K562 (cell line): ENCODE measurements around the gene RAB13. TPM values are rescaled to one million over a fixed set of nuclear protein-coding genes. Genes with fewer than 3 reads are reported as not detected.

Experiments
- BCLAF1 ChIP-seq, 2 experiments: fragments of 450-650 bp in 1 of 2; IDR thresholded peaks; 2 replicates each; pipeline ENCODE4 v1.6.1; 2011 to 2017; ENCODE audit warnings: low read depth in 2 of 2, antibody characterized with exemption in 1 of 2, borderline replicate concordance in 1 of 2, low read length in 1 of 2, mild to moderate bottlenecking in 1 of 2, mixed read lengths in 1 of 2; ENCODE audit not compliant: control insufficient read depth in 1 of 2
- CBX1 ChIP-seq: sonication (generic); IDR thresholded peaks from 2 replicates; pipeline ENCODE4 v1.6.1; 2016; ENCODE audit warnings: antibody characterized with exemption, low read depth, mild to moderate bottlenecking
- CBX2 ChIP-seq: fragments of 200-600 bp; sonication (generic); IDR thresholded peaks from one replicate; pipeline ENCODE4 v1.6.1; 2012; ENCODE audit warnings: mild to moderate bottlenecking, low read length, inconsistent platforms; ENCODE audit not compliant: insufficient read depth, poor library complexity, severe bottlenecking
- CHD1 ChIP-seq: fragments of 200-600 bp; sonication (generic); IDR thresholded peaks from one replicate; pipeline ENCODE4 v1.6.1; 2012; ENCODE audit warnings: mild to moderate bottlenecking, moderate library complexity, low read length, inconsistent platforms
- ELF4 ChIP-seq: fragments of 450-650 bp; formaldehyde crosslinking; IDR thresholded peaks from 2 replicates; pipeline ENCODE4 v1.4.0; 2022; ENCODE audit warnings: missing genetic modification characterization
- ETS2 ChIP-seq: IDR thresholded peaks from 2 replicates; pipeline ENCODE4 v1.6.1; 2016; ENCODE audit warnings: borderline replicate concordance, missing genetic modification characterization, mild to moderate bottlenecking, moderate library complexity, missing compliant biosample characterization; ENCODE audit not compliant: poor library complexity, severe bottlenecking
- GATA2 ChIP-seq: sonication (generic); formaldehyde crosslinking; IDR thresholded peaks from 2 replicates; pipeline ENCODE4 v1.4.0; 2020; ENCODE audit warnings: mild to moderate bottlenecking, missing genetic modification reagents
- HMG20B ChIP-seq: fragments of 250-450 bp; sonication (Bioruptor Pico); IDR thresholded peaks from 2 replicates; pipeline ENCODE4 v1.5.0; 2021; ENCODE audit warnings: mild to moderate bottlenecking
- HSF4 ChIP-seq: fragments of 250-450 bp; sonication (Bioruptor Pico); IDR thresholded peaks from 2 replicates; pipeline ENCODE4 v2.1.2; 2022; ENCODE audit warnings: mild to moderate bottlenecking, moderate library complexity, borderline replicate concordance
- MAFF ChIP-seq: IDR thresholded peaks from 2 replicates; pipeline ENCODE4 v1.6.1; 2012; ENCODE audit warnings: low read length, improper control_type of control experiment
- MYC ChIP-seq, 2 experiments: fragments of 250-450 bp in 1 of 2; sonication (Bioruptor Pico) in 1 of 2; IDR thresholded peaks; 2 replicates each; pipeline versions ENCODE4 v1.5.1 to v1.6.1; 2012 to 2021; ENCODE audit warnings: low read depth in 2 of 2, borderline replicate concordance in 1 of 2, improper control_type of control experiment in 1 of 2, low read length in 1 of 2, mild to moderate bottlenecking in 1 of 2, moderate library complexity in 1 of 2
- NFE2L1 ChIP-seq: fragments of 450-650 bp; IDR thresholded peaks from 2 replicates; pipeline ENCODE4 v1.6.1; 2016; ENCODE audit warnings: missing genetic modification characterization, low read depth, mild to moderate bottlenecking, missing compliant biosample characterization, moderate library complexity, borderline replicate concordance
- POLR2AphosphoS5 ChIP-seq: IDR thresholded peaks from 2 replicates; pipeline ENCODE4 v1.6.1; 2011; ENCODE audit warnings: mild to moderate bottlenecking, low read depth, low read length, moderate library complexity; ENCODE audit not compliant: control insufficient read depth, insufficient read depth
- RNF2 ChIP-seq: sonication (generic); IDR thresholded peaks from 2 replicates; pipeline ENCODE4 v1.6.1; 2016
- SIN3A ChIP-seq, 2 experiments: fragments of 150-350 bp in 1 of 2; IDR thresholded peaks; 2 replicates each; pipeline ENCODE4 v1.6.1; 2011 to 2016; ENCODE audit warnings: borderline replicate concordance in 2 of 2, low read depth in 2 of 2, low read length in 2 of 2, mild to moderate bottlenecking in 2 of 2, moderate library complexity in 2 of 2; ENCODE audit not compliant: control insufficient read depth in 1 of 2
- SMARCA5 ChIP-seq: fragments of 450-650 bp; IDR thresholded peaks from 2 replicates; pipeline ENCODE4 v1.6.1; 2016
- SNIP1 ChIP-seq: fragments of 450-650 bp; IDR thresholded peaks from 2 replicates; pipeline ENCODE4 v1.7.1; 2017; ENCODE audit warnings: low read depth, mild to moderate bottlenecking
- SP1 ChIP-seq: sonication (generic); formaldehyde crosslinking; IDR thresholded peaks from 2 replicates; pipeline ENCODE4 v1.8.1; 2022; ENCODE audit warnings: mild to moderate bottlenecking, missing genetic modification reagents
- THRAP3 ChIP-seq: fragments of 450-650 bp; IDR thresholded peaks from 2 replicates; pipeline ENCODE4 v1.6.1; 2016; ENCODE audit warnings: mild to moderate bottlenecking, inconsistent platforms, borderline replicate concordance
- ZBTB1 ChIP-seq: sonication (generic); formaldehyde crosslinking; IDR thresholded peaks from 2 replicates; pipeline ENCODE4 v1.8.1; 2023; ENCODE audit warnings: missing genetic modification reagents, low read depth, mild to moderate bottlenecking, borderline replicate concordance
- ZBTB7A ChIP-seq: IDR thresholded peaks from 2 replicates; pipeline ENCODE4 v1.6.1; 2011; ENCODE audit warnings: low read depth, mild to moderate bottlenecking, low read length, moderate library complexity, borderline replicate concordance; ENCODE audit not compliant: control insufficient read depth
- ZNF212 ChIP-seq: fragments of 450-650 bp; formaldehyde crosslinking; IDR thresholded peaks from 2 replicates; pipeline ENCODE4 v1.4.0; 2020; ENCODE audit warnings: mild to moderate bottlenecking
- ZNF740 ChIP-seq, 3 experiments: fragments of 200-800 bp in 1 of 3; sonication (Bioruptor generic) in 1 of 3; sonication (generic) in 1 of 3; formaldehyde crosslinking in 1 of 3; IDR thresholded peaks; 2 replicates each; pipeline versions ENCODE4 v1.6.1 to v1.8.0; 2016 to 2022; ENCODE audit warnings: mild to moderate bottlenecking in 2 of 3, missing compliant biosample characterization in 2 of 3, missing genetic modification characterization in 2 of 3, missing genetic modification reagents in 1 of 3
- ZNF785 ChIP-seq: fragments of 250-450 bp; sonication (Bioruptor Pico); IDR thresholded peaks from 2 replicates; pipeline ENCODE4 v1.4.0; 2020; ENCODE audit warnings: mild to moderate bottlenecking
- polyA plus RNA-seq, 8 experiments: library from polyadenylated mRNA; depleted of rRNA in 4 of 8; stranded (reverse) in 5 of 8; unstranded in 3 of 8; fragments of >200 nt; fragmentation: Nextera tagmentation in 2 of 8; fragmentation: Illumina TruSeq in 1 of 8; extraction: Ambion mirVana in 2 of 8; extraction: Trizol in 1 of 8; gene quantifications; 2 replicates each; pipeline versions ENCODE4 v1.2.1 to v1.2.3, GENCODE V29; 2011 to 2014; ENCODE audit warnings: inconsistent platforms in 1 of 8, missing spikeins in 1 of 8
- total RNA-seq, 7 experiments: library from RNA; depleted of rRNA in 6 of 7; stranded (reverse); fragments of >200 nt in 6 of 7; fragmentation: Illumina TruSeq in 2 of 7; extraction: Trizol in 2 of 7; gene quantifications; 2 replicates each; pipeline versions ENCODE4 v1.2.1 to v1.2.3, GENCODE V29; 2011 to 2021; ENCODE audit warnings: low replicate concordance in 1 of 7

Gene RAB13
- total and polyA plus RNA-seq, 9 of the 15 experiments (the other 6 are each of a cell fraction or from before 2014, with no cell fraction given), result 22.3 to 100 (median 39.8) TPM

- peak; percentile 9; the same call in 1 of the 2 replicates for TF ChIP-seq SP1 (CRISPR knock-in tag)
- TF ChIP-seq ZNF785 (CRISPR knock-in tag), result no peak
- TF ChIP-seq RNF2, result peak; percentile 40; the same call in 1 of the 2 replicates
- no peak for TF ChIP-seq SMARCA5
- TF ChIP-seq CBX2, result no peak
- peak in 1 of 2 experiments; percentile 71; a peak in 2 of 4 replicates for TF ChIP-seq SIN3A (IDR thresholded peaks at IDR 0.05; ENCODE audit: borderline replicate concordance in 2 of 2, control insufficient read depth in 1 of 2, low read depth in 2 of 2, low read length in 2 of 2)
- TF ChIP-seq ELF4 (CRISPR knock-in tag), result no peak
- TF ChIP-seq SNIP1, result no peak
- TF ChIP-seq GATA2, result peak; percentile 37; the same call in 1 of the 2 replicates
- no peak for TF ChIP-seq ZBTB7A
- no peak for TF ChIP-seq NFE2L1
- TF ChIP-seq ETS2 (tag), result no peak
- TF ChIP-seq MAFF, result no peak
- TF ChIP-seq CHD1, result peak; percentile 77
- no peak for TF ChIP-seq ZNF212 (CRISPR knock-in tag)
- no peak for TF ChIP-seq HSF4
- TF ChIP-seq ZNF740 (CRISPR knock-in tag; IDR thresholded peaks at IDR 0.05), result no peak
- 0 out of 4 replicates have a peak, but pooled peaks of 1 of the 2 experiments have one; percentile 45 for TF ChIP-seq ZNF740 (tag; IDR thresholded peaks at IDR 0.05)
- peak; percentile 63; the same call in 1 of the 2 replicates for TF ChIP-seq ZBTB1 (CRISPR knock-in tag)
- no peak for TF ChIP-seq POLR2AphosphoS5
- TF ChIP-seq MYC (IDR thresholded peaks at IDR 0.05; ENCODE audit: low read depth, low read length), result 0 out of 2 replicates have a peak, but pooled peaks have one; percentile 32
- peak; percentile 81; the same call in 1 of the 2 replicates for TF ChIP-seq MYC (CRISPR knock-in tag; IDR thresholded peaks at IDR 0.05; ENCODE audit: borderline replicate concordance, low read depth)
- TF ChIP-seq CBX1, result peak; percentile 43; the same call in 1 of the 2 replicates
- no peak for TF ChIP-seq HMG20B (CRISPR knock-in tag)
- TF ChIP-seq THRAP3, result no peak
- TF ChIP-seq BCLAF1 (IDR thresholded peaks at IDR 0.05; ENCODE audit: borderline replicate concordance in 1 of 2, control insufficient read depth in 1 of 2, low read depth in 2 of 2, low read length in 1 of 2), result no peak
Measured at GRCh38 chr1:153976819-153977249, 9.3 kb downstream of the RAB13 start (continued).
